HL-60 (cell line): ENCODE data around the gene APOA4.

Experiments
- DNase-seq, 2 experiments: peaks; one replicate each; pipeline ENCODE4 v3.0.0-alpha.2; 2010 to 2020; ENCODE audit warnings: low read depth in 1 of 2, low spot score in 1 of 2
- H3K27ac ChIP-seq: fragments of 250-450 bp; sonication (Bioruptor Pico); replicated peaks from 2 replicates; pipeline ENCODE4 v1.5.1; 2020; ENCODE audit warnings: mild to moderate bottlenecking, moderate library complexity
- H3K27me3 ChIP-seq: fragments of 250-450 bp; sonication (Bioruptor Pico); 2 replicates; pipeline ENCODE4 v1.5.1; 2021; ENCODE audit warnings: mild to moderate bottlenecking, moderate library complexity; ENCODE audit not compliant: insufficient read depth, poor library complexity, severe bottlenecking
- H3K4me3 ChIP-seq: replicated peaks from 2 replicates; pipeline ENCODE4 v1.5.1; 2011; ENCODE audit warnings: mild to moderate bottlenecking, control low read depth, low read length; ENCODE audit not compliant: insufficient read depth
- GABPA ChIP-seq: IDR thresholded peaks from 2 replicates; pipeline ENCODE4 v1.6.1; 2012; ENCODE audit warnings: low read depth
- POLR2AphosphoS5 ChIP-seq: IDR thresholded peaks from 2 replicates; pipeline ENCODE4 v1.6.1; 2012; ENCODE audit warnings: low read depth
- REST ChIP-seq: IDR thresholded peaks from 2 replicates; pipeline ENCODE4 v1.6.1; 2012; ENCODE audit warnings: low read depth; ENCODE audit not compliant: insufficient replicate concordance
- SPI1 ChIP-seq: IDR thresholded peaks from 2 replicates; pipeline ENCODE4 v1.6.1; 2012; ENCODE audit warnings: low read depth, mild to moderate bottlenecking, borderline replicate concordance
- TF ChIP-seq, protein P1 (sequence below): IDR thresholded peaks from one replicate; pipeline ENCODE4 v1.5.1; 2011; ENCODE audit warnings: low read length, control low read depth, inconsistent platforms; ENCODE audit not compliant: insufficient read depth

APOA4 gene

DNA sequence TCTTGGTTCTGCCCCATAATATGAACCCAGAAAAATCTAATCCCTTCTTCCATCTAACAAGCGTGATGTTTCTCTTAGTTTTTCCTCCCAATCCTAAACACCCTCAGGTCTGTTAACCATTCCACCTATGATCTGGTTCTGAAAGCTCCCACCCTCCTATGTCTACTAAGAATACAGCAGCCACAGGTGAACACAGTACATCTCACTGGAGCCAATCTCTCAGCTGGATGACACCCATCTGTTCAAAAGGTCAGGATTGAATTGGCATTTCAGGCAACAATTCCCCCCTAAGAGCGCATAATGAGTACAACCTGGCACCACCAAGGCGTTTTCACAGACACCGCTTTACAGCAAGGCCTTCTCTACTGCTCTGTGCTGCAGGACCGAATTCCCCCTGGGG lies 33.3 kb upstream of the APOA4 start:
- TF ChIP-seq GABPA (no peak), POLR2AphosphoS5 (no peak), REST (no peak), SPI1 (no peak)
- TF ChIP-seq, protein P1, sequence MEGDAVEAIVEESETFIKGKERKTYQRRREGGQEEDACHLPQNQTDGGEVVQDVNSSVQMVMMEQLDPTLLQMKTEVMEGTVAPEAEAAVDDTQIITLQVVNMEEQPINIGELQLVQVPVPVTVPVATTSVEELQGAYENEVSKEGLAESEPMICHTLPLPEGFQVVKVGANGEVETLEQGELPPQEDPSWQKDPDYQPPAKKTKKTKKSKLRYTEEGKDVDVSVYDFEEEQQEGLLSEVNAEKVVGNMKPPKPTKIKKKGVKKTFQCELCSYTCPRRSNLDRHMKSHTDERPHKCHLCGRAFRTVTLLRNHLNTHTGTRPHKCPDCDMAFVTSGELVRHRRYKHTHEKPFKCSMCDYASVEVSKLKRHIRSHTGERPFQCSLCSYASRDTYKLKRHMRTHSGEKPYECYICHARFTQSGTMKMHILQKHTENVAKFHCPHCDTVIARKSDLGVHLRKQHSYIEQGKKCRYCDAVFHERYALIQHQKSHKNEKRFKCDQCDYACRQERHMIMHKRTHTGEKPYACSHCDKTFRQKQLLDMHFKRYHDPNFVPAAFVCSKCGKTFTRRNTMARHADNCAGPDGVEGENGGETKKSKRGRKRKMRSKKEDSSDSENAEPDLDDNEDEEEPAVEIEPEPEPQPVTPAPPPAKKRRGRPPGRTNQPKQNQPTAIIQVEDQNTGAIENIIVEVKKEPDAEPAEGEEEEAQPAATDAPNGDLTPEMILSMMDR = no peak
- no peak for DNase-seq
- Histone ChIP-seq H3K27me3 (no peaks in the 10 kb centered on the region), H3K27ac (no peak overlapping the region), H3K4me3 (no peak overlapping the region)

DNA sequence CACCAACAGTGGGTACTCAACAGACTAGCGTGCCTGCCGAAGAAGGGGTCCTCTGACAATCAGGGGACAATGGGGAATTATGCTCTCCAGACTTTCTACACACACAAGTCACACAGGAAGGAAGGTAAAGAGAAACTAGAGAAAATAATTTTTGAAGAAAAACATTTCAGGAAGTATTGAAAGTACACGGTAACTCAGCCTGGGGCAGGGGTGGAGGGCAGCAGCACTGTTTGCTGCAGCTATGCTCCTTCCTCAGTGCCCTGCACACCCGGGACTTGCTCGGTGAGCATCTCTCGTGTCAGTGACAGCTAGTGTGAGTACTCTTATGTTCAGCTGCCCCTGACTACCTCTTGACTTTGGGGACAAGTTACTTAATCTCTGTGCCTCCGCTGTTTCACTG lies 32.3 kb upstream of the APOA4 start:
- Histone ChIP-seq H3K27me3 (no peaks in the 10 kb centered on the region), H3K27ac (peak overlapping the region; percentile 89; the same call in 1 of the 2 replicates), H3K4me3 (no peak overlapping the region)
- DNase-seq = no peak
- TF ChIP-seq SPI1 (no peak), POLR2AphosphoS5 (no peak), REST (no peak), GABPA (no peak)
- TF ChIP-seq, protein P1 = no peak

DNA sequence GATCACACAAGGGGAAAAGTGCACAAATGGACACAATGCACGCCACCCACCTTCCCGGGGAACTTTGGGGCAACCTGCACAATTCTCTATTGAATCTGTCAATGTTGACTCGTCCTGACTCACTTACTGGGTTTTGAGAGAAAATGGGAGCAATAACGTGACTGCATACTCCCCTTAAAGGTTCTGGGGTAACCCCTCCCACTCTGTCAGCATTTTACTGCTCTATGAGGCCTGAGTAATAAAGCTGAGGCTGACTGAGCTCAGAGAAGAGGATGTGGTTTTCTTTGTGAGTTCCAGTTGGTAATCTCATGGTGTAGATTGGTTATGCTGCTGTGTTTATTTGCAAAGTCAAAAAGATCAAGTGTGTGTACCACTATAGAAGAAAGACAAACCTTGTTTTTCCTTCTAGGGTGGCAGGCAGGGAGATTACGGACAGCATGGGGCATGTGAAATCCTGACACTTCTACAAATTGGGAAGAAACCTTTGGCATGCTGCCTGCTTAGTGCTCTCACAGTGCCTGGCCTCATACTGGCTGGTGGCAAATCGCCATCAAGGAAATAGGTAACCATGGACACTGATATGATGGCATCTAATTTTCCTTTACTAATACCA lies 30.5 kb upstream of the APOA4 start:
- Histone ChIP-seq H3K27me3 (no peaks in the 10 kb centered on the region), H3K4me3 (no peak overlapping the region), H3K27ac (peak overlapping the region; percentile 89)
- TF ChIP-seq REST (no peak), POLR2AphosphoS5 (peak; percentile 34; the same call in 1 of the 2 replicates), SPI1 (peak; percentile 72; the same call in 1 of the 2 replicates)
- DNase-seq = peak; percentile 35 to 89
